Thyroid gland (tissue), 4 donors: Measurements from ENCODE around the gene ARR3. TPM values are rescaled to one million over a fixed set of nuclear protein-coding genes. Genes with fewer than 3 reads are reported as not detected.

Experiments used
- DNase-seq, 2 donors: peaks; one replicate each; pipeline ENCODE4 v3.0.0-alpha.2; 2019
- H3K27ac ChIP-seq, 3 donors: fragments of 200-600 bp; sonication (generic); 1 replicate in 2 of 3; 2 replicates in 1 of 3; pipeline ENCODE4 v1.5.1; 2016 to 2019; ENCODE audit warnings: mild to moderate bottlenecking in 1 of 3, moderate library complexity in 1 of 3
- H3K27me3 ChIP-seq: fragments of 200-600 bp; sonication (generic); one replicate; pipeline ENCODE4 v1.5.1; 2019
- H3K36me3 ChIP-seq, 2 donors: fragments of 200-600 bp; sonication (generic); one replicate each; pipeline ENCODE4 v1.5.1; 2016 to 2019
- H3K4me1 ChIP-seq, 2 donors: fragments of 200-600 bp; sonication (generic); one replicate each; pipeline ENCODE4 v1.5.1; 2017 to 2019
- H3K4me3 ChIP-seq, 3 donors: fragments of 200-600 bp; sonication (generic); replicated peaks in 1 of 3; 1 replicate in 2 of 3; 2 replicates in 1 of 3; pipeline ENCODE4 v1.5.1; 2016; ENCODE audit warnings: mild to moderate bottlenecking in 1 of 3
- H3K9me3 ChIP-seq: fragments of 200-600 bp; sonication (generic); one replicate; pipeline ENCODE4 v1.5.1; 2017
- POLR2A ChIP-seq, 2 donors: fragments of 450-650 bp; IDR thresholded peaks; one replicate each; pipeline ENCODE4 v1.6.1; 2017; ENCODE audit warnings: antibody characterized with exemption in 2 of 2, mild to moderate bottlenecking in 2 of 2, moderate library complexity in 1 of 2
- WGBS, 2 donors: methylation state at CpG; one replicate each; pipeline ENCODE4 v1.1.5; 2017; 5-methylcytosine and 5-hydroxymethylcytosine counted together
- intact Hi-C: fragments of 100-400 bp; cut with DNase I; formaldehyde crosslinking; loops from one replicate; pipeline ENCODE4 v1.15.1; 2023
- total RNA-seq, 4 donors: library from RNA; depleted of rRNA; stranded (reverse); fragments of >200 nt; gene quantifications; one replicate each; pipeline ENCODE4 v1.2.3, GENCODE V29; 2016
- TF ChIP-seq, protein P1 (sequence below), 6 experiments: fragments of 200-600 bp in 3 of 6; fragments of 450-650 bp in 3 of 6; sonication (generic) in 3 of 6; IDR thresholded peaks; one replicate each; pipeline ENCODE4 v1.5.1; 2016 to 2019; ENCODE audit warnings: antibody characterized with exemption in 6 of 6, mild to moderate bottlenecking in 2 of 6, inconsistent platforms in 1 of 6, moderate library complexity in 1 of 6

Gene ARR3
- total RNA-seq, 4 donors from 2014 or later = not detected

DNA sequence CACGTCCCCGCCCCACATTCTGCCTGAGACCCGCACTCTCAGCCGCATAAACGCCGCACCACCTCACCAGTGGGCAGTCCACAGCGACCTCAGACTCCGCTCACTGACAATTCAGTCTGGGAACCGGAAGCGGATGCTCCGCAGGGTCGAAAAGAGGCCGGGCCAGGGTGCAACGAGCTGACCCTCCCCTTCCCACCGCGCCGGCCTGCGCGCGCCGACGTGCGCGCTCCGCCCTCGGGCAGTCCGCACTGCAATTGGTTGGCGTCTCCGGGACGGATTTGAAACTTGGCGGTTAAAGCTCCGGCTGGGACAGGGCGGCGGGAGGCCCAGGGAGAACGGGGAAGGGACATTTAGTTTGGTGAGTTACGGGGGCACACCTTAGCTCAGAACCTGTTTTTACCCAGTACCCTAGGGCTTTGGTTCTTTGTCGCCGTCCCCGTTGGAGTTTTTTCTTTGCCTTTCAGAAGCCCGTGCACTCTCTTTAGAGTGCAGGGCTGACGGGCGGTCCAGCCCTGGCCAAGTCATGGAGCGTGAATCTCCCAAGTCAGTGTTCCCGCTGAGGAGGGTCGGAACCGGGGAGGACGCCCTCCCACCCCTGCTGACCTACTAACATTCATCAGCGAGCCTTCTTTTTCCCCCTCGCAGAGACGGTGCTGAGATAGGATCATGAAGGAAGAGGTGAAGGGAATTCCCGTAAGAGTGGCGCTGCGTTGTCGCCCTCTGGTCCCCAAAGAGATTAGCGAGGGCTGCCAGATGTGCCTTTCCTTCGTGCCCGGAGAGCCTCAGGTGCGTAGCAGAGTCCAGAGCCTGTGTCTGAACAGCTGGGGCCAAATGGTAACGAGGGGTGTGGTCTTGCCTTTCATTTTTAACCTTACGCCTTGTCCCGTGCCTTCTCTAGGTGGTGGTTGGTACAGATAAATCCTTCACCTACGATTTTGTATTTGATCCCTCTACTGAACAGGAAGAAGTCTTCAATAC, 21.9 kb downstream of the ARR3 start, which contains the start of the genes KIF4A and PDZD11:
Gene KIF4A (plus strand): TSS at position 312 of the 978 bp plus-strand sequence. CDS start 355 bp downstream, at position 667.
Gene PDZD11 (minus strand): TSS at position 135 of the 978 bp plus-strand sequence. CDS start 586 bp downstream, outside the sequence.
- WGBS, 2 donors = 0% methylated on average over 26 of the region's 62 CpGs
- peaks cover 0 to 7% of the 10 kb centered on the region in 2 donors for H3K4me1 ChIP-seq
- peaks cover 0 to 2% of the 10 kb centered on the region in 2 donors for H3K36me3 ChIP-seq
- peak within 1 kb of the TSS in 1 of 3 donors; percentile 24 for H3K27ac ChIP-seq
- peak within 1 kb of the TSS in 2 of 3 donors; percentile 23 to 37 for H3K4me3 ChIP-seq
- DNase-seq = peak; percentile 77 to 78
- H3K9me3 ChIP-seq = no peaks in the 10 kb centered on the region
- no peaks in the 10 kb centered on the region for H3K27me3 ChIP-seq
- intact Hi-C loops = no loop called here
- TF ChIP-seq POLR2A (IDR thresholded peaks at IDR 0.05) = peak in 1 of 2 donors; percentile 40
- TF ChIP-seq, protein P1, sequence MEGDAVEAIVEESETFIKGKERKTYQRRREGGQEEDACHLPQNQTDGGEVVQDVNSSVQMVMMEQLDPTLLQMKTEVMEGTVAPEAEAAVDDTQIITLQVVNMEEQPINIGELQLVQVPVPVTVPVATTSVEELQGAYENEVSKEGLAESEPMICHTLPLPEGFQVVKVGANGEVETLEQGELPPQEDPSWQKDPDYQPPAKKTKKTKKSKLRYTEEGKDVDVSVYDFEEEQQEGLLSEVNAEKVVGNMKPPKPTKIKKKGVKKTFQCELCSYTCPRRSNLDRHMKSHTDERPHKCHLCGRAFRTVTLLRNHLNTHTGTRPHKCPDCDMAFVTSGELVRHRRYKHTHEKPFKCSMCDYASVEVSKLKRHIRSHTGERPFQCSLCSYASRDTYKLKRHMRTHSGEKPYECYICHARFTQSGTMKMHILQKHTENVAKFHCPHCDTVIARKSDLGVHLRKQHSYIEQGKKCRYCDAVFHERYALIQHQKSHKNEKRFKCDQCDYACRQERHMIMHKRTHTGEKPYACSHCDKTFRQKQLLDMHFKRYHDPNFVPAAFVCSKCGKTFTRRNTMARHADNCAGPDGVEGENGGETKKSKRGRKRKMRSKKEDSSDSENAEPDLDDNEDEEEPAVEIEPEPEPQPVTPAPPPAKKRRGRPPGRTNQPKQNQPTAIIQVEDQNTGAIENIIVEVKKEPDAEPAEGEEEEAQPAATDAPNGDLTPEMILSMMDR (IDR thresholded peaks at IDR 0.05) = no peak

DNA sequence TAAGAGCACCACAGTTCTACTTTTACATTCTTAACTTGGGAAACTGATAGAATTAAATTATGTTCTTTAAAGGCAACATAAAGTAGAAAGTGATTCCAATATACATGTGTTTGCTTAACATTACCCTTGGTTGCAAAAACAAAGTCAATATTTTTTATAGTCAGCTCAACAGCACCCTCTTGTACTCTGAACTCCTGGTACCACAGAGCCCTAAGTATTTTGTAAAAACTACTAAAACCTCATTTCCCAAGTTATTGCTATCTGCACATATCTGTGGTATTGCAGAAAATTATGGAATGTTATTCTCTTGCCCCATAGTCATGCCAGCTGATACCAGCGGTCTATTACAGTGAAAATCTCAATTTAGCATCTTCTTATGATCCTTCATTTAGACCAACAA, 24.7 kb downstream of the ARR3 start:
- Histone ChIP-seq H3K36me3 (no peaks in the 10 kb centered on the region), H3K27ac (no peak overlapping the region), H3K27me3 (no peaks in the 10 kb centered on the region), H3K4me3 (no peak overlapping the region), H3K4me1 (peaks cover 0 to 7% of the 10 kb centered on the region in 2 donors), H3K9me3 (no peaks in the 10 kb centered on the region)
- WGBS, 2 donors = 0% methylated on average over 1 of the region's 1 CpG
- intact Hi-C loops = no loop called here
- DNase-seq = no peak
- TF ChIP-seq POLR2A (IDR thresholded peaks at IDR 0.05) = no peak
- TF ChIP-seq, protein P1 (IDR thresholded peaks at IDR 0.05) = no peak

DNA sequence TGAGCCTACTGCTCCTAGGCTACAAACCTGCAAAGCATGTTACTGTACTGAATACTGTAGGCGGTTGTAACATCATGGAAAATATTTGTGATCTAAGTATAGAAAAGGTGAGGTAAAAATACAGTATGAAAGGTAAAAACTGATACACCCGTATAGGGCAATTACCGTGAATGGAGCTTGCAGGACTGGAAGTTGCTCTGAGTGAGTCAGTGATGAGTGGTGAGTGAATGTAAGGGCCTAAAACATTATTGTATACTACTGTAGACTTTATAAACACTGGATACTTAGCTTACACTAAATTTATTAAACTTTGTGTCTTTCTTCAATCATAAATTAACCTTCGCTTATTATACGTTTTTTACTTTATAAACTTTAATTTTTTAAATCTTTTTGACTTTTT, 25.5 kb downstream of the ARR3 start:
- H3K36me3 ChIP-seq = no peaks in the 10 kb centered on the region
- H3K27ac ChIP-seq = no peak overlapping the region
- 92 to 94% methylated on average over 5 of the region's 5 CpGs for WGBS, 2 donors
- no peaks in the 10 kb centered on the region for H3K9me3 ChIP-seq
- intact Hi-C loops = no loop called here
- no peak overlapping the region for H3K4me3 ChIP-seq
- DNase-seq = no peak
- H3K4me1 ChIP-seq = peaks cover 0 to 7% of the 10 kb centered on the region in 2 donors
- no peak for TF ChIP-seq POLR2A (IDR thresholded peaks at IDR 0.05)
- TF ChIP-seq, protein P1 (IDR thresholded peaks at IDR 0.05) = no peak
- no peaks in the 10 kb centered on the region for H3K27me3 ChIP-seq

DNA sequence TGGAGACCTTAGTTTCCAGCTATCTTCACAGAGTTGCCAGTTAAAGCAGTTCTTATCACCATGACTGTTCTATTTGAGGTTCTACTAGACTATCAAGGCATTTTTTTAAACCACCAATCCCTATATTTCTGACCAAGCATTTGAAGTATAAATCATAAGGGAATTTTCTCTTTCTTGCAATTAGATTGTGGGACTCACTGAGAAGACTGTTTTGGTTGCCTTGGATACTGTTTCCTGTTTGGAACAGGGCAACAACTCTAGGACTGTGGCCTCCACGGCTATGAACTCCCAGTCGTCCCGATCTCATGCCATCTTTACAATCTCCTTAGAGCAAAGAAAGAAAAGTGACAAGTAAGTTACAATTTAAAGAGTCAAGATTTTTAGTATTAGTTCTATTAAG, 33.6 kb downstream of the ARR3 start:
- Histone ChIP-seq H3K27ac (no peak overlapping the region), H3K9me3 (no peaks in the 10 kb centered on the region), H3K27me3 (no peaks in the 10 kb centered on the region), H3K36me3 (no peaks in the 10 kb centered on the region), H3K4me3 (no peak overlapping the region), H3K4me1 (no peaks in the 10 kb centered on the region)
- no peak for DNase-seq
- TF ChIP-seq, protein P1 (IDR thresholded peaks at IDR 0.05) = no peak
- TF ChIP-seq POLR2A (IDR thresholded peaks at IDR 0.05) = no peak
- 44 to 85% methylated on average over 3 of the region's 3 CpGs for WGBS, 2 donors
- intact Hi-C loops = no loop called here

DNA sequence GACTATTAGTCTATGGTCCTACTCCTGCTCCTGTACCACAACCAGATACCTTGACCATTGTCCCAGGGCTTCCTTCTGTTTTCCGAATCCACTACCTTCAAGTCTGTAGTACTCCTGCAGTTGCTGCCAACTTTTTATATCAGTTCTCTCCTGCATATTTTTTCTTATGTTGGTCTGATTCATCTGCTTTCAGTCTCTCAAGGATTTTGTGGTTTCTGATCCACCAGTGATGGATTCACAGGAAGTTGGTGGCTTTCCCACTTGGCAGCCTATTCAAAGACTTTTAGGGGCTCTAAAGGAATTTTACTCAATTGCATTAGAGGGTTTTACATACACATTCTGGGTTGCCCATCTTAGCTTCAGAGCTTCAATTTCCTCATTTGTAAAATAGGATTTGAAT, 45.4 kb downstream of the ARR3 start:
- Histone ChIP-seq H3K4me3 (no peak overlapping the region), H3K4me1 (no peaks in the 10 kb centered on the region), H3K36me3 (no peaks in the 10 kb centered on the region), H3K27me3 (no peaks in the 10 kb centered on the region), H3K9me3 (no peaks in the 10 kb centered on the region), H3K27ac (no peak overlapping the region)
- TF ChIP-seq POLR2A (IDR thresholded peaks at IDR 0.05) = no peak
- TF ChIP-seq, protein P1 (IDR thresholded peaks at IDR 0.05) = no peak
- DNase-seq = no peak
- WGBS, 2 donors = 100% methylated on average over 1 of the region's 1 CpG
- intact Hi-C loops = no loop called here
